GM18511 (cell line): ENCODE measurements around the gene BRD1.
A peak's percentile ranks its signal among the peaks of the same experiment; 100 is the strongest.
"Not testable (repeated sequence)": the region's sequence is repeated elsewhere in the genome, so short reads cannot be mapped to it uniquely, and the experiment has no call there.

Experiments
- ATAC-seq: cut with Tn5 transposase; IDR thresholded peaks from one replicate; pipeline ENCODE4 v1.9.1; 2021; ENCODE audit warnings: mild to moderate bottlenecking, moderate library complexity; ENCODE audit not compliant: unreplicated experiment

Gene BRD1

DNA sequence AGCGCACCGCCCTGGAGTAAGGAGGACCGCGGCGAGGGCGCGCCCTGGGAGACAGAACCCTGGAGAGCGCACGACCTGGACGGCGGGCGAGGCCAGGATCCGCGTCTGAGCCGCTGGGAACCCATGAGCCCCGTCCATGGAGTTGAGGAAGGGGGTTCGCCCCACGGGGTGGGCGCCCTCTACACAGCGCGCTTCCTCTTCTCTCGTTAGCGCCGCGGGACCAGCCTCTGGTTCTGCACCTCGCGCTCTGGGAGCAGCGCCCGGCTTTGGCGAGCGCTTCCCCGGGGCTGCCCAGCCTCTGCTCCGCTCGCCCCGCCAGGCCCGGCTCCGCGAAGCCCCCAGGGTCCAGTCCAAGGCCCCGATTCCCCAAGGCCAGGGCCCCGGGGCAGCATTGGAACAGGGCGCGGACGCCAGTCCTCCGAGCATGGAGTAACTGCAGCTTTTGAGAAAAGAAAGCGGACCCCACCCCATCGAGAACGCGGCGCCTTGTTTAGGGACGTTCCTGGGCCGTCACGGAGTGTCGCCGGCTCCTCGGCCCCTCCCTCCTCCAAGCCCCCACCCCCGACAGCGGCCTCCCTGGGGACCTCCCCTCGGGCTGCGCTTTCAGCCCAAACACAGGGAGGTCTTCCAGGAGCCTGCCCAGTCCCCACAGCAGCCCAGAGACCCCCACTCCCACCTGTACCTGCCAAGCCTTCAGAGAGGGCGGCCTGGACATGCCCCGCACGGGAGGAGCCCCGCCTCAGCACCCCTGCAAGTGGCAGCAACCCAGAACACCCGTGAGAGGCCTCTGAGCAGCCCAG lies 56.2 kb downstream of the BRD1 start:
- no peak for ATAC-seq

GRCh38 chr22:49770547-49771265 lies 57.0 kb downstream of the BRD1 start:
- ATAC-seq, result no peak

DNA sequence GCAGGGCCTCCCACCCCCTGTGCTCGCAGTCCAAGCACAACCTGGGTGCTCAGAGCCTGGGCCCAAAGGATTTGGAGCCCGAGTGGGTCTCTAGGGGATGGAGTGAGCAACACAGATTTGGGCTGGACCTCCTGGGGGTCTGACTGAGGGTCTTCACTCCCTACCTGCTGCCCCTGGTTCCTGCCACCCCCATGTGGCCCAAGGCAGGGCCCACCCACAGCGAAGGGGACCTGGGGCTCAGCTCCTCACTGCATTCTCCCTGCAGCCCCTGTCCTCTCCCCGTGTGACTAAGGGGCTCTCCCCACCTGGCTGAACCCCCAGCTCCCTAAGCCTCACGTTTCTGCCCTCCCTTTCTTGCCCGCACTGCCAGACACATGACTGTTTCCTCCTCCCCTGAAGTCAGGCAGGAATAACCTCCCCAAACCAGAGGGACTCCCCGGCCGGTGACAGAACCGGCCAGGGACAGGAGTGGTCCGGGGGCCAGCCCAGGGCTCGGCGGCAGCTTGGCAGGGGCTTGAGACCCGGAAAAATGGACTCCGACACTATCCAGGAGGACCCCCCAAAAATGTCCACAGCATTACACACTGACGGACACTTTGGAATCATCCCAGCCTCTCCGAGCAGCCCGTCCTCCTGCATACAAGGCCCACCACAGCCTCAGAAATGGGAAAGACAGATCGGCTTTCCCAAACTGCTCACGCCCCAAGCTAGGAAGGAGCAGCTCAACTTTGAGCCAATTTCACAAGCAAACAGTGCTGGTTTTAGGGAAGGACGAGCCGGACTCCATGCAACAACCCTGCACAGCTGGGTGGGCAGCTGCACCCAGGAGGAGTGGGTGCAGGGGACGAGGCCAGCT lies 57.8 kb downstream of the BRD1 start:
- no peak for ATAC-seq

DNA sequence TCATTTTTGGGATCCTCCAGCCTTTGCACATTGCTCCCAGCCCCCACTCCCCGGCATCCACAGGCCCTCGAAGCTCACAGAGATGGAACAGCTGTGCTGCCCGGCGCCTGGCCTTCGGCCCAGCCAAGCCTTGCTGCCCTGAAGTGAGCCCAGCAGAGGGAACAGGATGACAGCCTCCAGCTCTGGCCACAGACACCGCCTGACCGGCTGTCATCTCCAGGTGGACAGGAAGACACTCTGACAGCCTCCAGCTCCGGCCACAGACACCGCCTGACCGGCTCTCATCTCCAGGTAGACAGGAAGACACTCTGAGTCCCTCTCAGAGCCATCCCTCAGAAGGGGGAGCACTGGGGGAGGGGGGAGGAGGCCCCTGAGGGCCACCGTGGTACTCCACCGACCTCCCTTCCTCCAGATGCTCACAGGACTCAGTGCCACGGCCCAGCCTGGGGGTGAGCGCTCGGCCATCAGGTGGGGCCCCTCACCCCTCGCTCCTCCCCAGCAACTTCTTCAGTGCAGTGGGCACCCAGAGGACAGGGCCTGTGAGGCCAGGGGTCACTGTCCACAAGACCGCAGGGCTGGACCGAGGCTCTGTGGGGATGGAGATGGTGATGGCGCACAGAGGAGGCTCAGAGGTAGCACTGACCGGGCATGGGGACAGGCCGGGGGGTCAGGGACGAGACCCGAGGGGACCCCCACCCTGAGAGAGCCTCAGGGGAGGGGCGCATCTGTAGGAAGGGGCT lies 58.6 kb downstream of the BRD1 start:
- no peak for ATAC-seq

- no peak for ATAC-seq
These were observed 59.4 kb downstream of the BRD1 start for GRCh38 chr22:49768077-49768910.

- no peak for ATAC-seq
These were observed 60.2 kb downstream of the BRD1 start for GRCh38 chr22:49767355-49768062.

GRCh38 chr22:49765951-49766350 lies 61.7 kb downstream of the BRD1 start:
- no peak for ATAC-seq

- no peak for ATAC-seq
These were observed 62.4 kb downstream of the BRD1 start for GRCh38 chr22:49765091-49765771.

- ATAC-seq, result no peak
These were observed 63.5 kb downstream of the BRD1 start for GRCh38 chr22:49764127-49764581.

DNA sequence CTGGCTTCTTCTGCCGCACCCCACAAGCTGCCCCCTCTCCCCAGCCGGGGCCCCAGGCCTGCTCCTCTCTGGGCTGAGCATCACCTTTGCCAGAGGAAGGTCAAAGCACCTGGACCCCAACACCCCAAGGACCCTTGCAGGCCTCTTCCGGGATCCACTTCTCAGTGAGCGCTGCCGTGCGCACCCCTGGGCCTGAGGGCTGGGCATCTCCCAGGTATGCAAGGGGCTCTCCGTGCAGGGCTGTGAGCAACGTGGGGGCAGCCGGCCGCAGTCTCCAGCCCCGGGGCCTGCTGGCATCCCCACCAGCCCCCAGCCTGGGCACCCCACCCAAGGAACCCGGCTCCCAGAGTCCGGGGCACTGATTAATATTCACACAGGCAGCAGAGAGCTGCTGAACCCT lies 64.0 kb downstream of the BRD1 start:
- no peak for ATAC-seq

DNA sequence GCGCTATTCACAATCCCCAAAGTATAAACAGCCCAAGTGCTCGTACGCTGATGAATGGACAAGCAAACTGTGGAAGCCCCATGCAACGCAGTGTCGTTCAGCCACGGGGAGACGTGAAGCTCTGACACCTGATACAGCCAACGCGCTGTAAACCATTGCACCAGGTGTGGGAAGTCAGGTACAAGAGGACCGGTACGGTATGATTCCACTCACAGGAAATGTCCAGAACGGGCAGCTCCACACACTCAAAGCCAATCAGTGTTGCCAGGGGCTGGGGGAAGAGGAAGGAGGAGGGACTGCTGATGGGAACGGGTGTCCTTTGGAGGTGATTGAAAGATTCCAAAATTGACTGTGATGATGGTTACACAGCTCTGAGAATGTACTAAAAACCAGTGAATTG lies 64.5 kb downstream of the BRD1 start:
- no peak for ATAC-seq

- ATAC-seq, result not testable (repeated sequence)
These were observed 65.1 kb downstream of the BRD1 start for GRCh38 chr22:49762571-49762970.

DNA sequence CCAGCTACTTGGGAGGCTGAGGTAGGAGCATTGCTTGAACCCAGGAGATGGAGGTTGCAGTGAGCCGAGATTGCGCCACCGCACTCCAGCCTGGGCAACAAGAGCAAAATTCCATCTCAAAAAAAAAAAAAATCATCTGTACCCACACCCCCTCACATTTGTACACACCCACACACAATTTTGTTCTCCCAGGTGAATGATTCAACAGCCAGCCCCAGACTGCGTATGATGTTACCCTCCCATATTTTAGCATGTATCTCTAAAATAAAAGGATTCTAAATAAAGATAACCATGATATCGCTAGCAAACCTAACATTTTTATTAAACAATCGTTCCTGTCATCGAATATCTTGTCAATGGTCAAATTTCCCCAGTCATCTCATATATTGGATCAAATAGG lies 65.8 kb downstream of the BRD1 start:
- no peak for ATAC-seq

GRCh38 chr22:49760630-49761571 lies 66.8 kb downstream of the BRD1 start:
- peak; percentile 76 for ATAC-seq

- ATAC-seq, result no peak
These were observed 67.4 kb downstream of the BRD1 start for GRCh38 chr22:49760280-49760629.

GRCh38 chr22:49756676-49757075 lies 71.0 kb downstream of the BRD1 start:
- ATAC-seq, result no peak

GRCh38 chr22:49756201-49756600 lies 71.5 kb downstream of the BRD1 start:
- no peak for ATAC-seq

DNA sequence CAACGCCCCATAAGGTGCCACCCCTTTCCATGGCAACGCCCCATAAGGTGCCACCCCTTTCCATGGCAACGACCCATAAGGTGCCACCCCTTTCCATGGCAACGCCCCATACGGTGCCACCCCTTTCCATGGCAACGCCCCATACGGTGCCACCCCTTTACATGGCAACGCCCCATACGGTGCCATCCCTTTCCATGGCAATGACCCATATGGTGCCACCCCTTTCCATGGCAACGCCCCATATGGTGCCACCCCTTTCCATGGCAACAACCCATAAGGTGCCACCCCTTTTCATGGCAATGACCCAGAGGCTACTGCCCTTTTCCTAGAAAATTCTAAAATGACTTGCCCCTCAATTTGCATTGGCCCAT lies 72.1 kb downstream of the BRD1 start:
- ATAC-seq, result no peak
